Left lung (tissue), 10 donors: ENCODE measurements around the gene IKZF3. TPM values are rescaled to one million over a fixed set of nuclear protein-coding genes. Genes with fewer than 3 reads are reported as not detected.

Source experiments
- ATAC-seq: fragments of 200-7000 bp; cut with Tn5 transposase; one replicate; pipeline ENCODE4 v1.9.1; 2020; ENCODE audit warnings: moderate library complexity
- DNase-seq, 4 donors: peaks; one replicate each; pipeline ENCODE4 v3.0.0-alpha.2; 2013 to 2020
- H3K27ac ChIP-seq, 2 donors: fragments of 200-600 bp; sonication (generic) in 1 of 2; one replicate each; pipeline versions ENCODE4 v1.5.0 to v1.8.0; 2020 to 2021
- H3K27me3 ChIP-seq, 2 donors: fragments of 200-600 bp; sonication (generic) in 1 of 2; one replicate each; pipeline versions ENCODE4 v1.5.0 to v1.8.0; 2020 to 2021
- H3K36me3 ChIP-seq, 2 donors: fragments of 200-600 bp; sonication (generic) in 1 of 2; one replicate each; pipeline versions ENCODE4 v1.5.0 to v1.8.0; 2020 to 2021
- H3K4me1 ChIP-seq, 2 donors: fragments of 200-600 bp; one replicate each; pipeline ENCODE4 v1.8.0; 2021
- H3K4me3 ChIP-seq, 2 donors: fragments of 200-600 bp; sonication (generic) in 1 of 2; one replicate each; pipeline versions ENCODE4 v1.5.0 to v1.8.0; 2020 to 2021; ENCODE audit warnings: mild to moderate bottlenecking in 1 of 2
- H3K9me3 ChIP-seq, 2 donors: fragments of 200-600 bp; sonication (generic) in 1 of 2; one replicate each; pipeline versions ENCODE4 v1.5.0 to v1.8.0; 2020 to 2021
- CTCF ChIP-seq, 2 donors: fragments of 200-600 bp; sonication (generic) in 1 of 2; IDR thresholded peaks; one replicate each; pipeline versions ENCODE4 v1.5.0 to v1.8.0; 2021; ENCODE audit warnings: antibody characterized with exemption in 2 of 2
- intact Hi-C, 2 donors: fragments of 100-400 bp; cut with DNase I; formaldehyde crosslinking; loops; one replicate each; pipeline versions ENCODE4 v1.11.2 to v1.14.2; 2022
- polyA plus RNA-seq, 6 donors: library from polyadenylated mRNA; unstranded; fragments of 120-200 nt; gene quantifications; one replicate each; pipeline ENCODE4 v1.2.1, GENCODE V29; 2013; ENCODE audit not compliant: insufficient read length in 6 of 6
- total RNA-seq, 2 donors: library from RNA; stranded (reverse); fragmentation: NEBNext Ultra II Directional; extraction: Animal tissue kit (Norgen Biotek cat#: 25700); gene quantifications; one replicate each; pipeline ENCODE4 v1.2.1, GENCODE V29; 2021
- donor health status: DM: no; HTN: yes; CAD: no.
- donor health status: DM: no; HTN: no; CAD: no.

The IKZF3 gene
- total and polyA plus RNA-seq, 8 donors, result 1.2 to 6.6 (median 1.7) TPM

GRCh38 chr17:39744075-39744835, 119.9 kb downstream of the IKZF3 start:
- H3K27ac ChIP-seq, result no peak overlapping the region
- TF ChIP-seq CTCF (IDR thresholded peaks at IDR 0.05), result no peak
- ATAC-seq, result no peak

GRCh38 chr17:39742856-39743436, 121.2 kb downstream of the IKZF3 start:
- H3K27ac ChIP-seq, result no peak overlapping the region
- TF ChIP-seq CTCF (IDR thresholded peaks at IDR 0.05), result no peak
- peaks cover 0 to 7% of the 10 kb centered on the region in 2 donors for H3K36me3 ChIP-seq
- no peak for ATAC-seq
- intact Hi-C loops, result no loop called here
- H3K9me3 ChIP-seq, result no peaks in the 10 kb centered on the region
- peaks cover 0 to 33% of the 10 kb centered on the region in 2 donors for H3K4me1 ChIP-seq
- H3K4me3 ChIP-seq, result no peak overlapping the region
- no peak for DNase-seq
- H3K27me3 ChIP-seq, result peaks cover 10 to 67% of the 10 kb centered on the region in 2 donors

More at GRCh38 chr17:39744075-39744835, 119.9 kb downstream of the IKZF3 start:
- H3K36me3 ChIP-seq, result peaks cover 0 to 7% of the 10 kb centered on the region in 2 donors
- no peak overlapping the region for H3K4me3 ChIP-seq
- no peaks in the 10 kb centered on the region for H3K9me3 ChIP-seq
- intact Hi-C loops, result no loop called here
- no peak for DNase-seq
- peaks cover 6 to 54% of the 10 kb centered on the region in 2 donors for H3K27me3 ChIP-seq
- H3K4me1 ChIP-seq, result peaks cover 0 to 19% of the 10 kb centered on the region in 2 donors

GRCh38 chr17:39742126-39742855, 121.8 kb downstream of the IKZF3 start:
- intact Hi-C loops, result no loop called here
- no peaks in the 10 kb centered on the region for H3K9me3 ChIP-seq
- H3K4me3 ChIP-seq, result no peak overlapping the region
- H3K36me3 ChIP-seq, result peaks cover 0 to 7% of the 10 kb centered on the region in 2 donors
- no peak for DNase-seq
- peaks cover 16 to 74% of the 10 kb centered on the region in 2 donors for H3K27me3 ChIP-seq
- H3K27ac ChIP-seq, result no peak overlapping the region
- H3K4me1 ChIP-seq, result peaks cover 0 to 37% of the 10 kb centered on the region in 2 donors
- ATAC-seq, result no peak
- no peak for TF ChIP-seq CTCF (IDR thresholded peaks at IDR 0.05)

GRCh38 chr17:39740357-39741111, 123.6 kb downstream of the IKZF3 start:
- Histone ChIP-seq H3K4me1 (peaks cover 6 to 37% of the 10 kb centered on the region in 2 donors), H3K4me3 (peak overlapping the region; percentile 36 to 46), H3K27ac (no peak overlapping the region), H3K9me3 (no peaks in the 10 kb centered on the region), H3K36me3 (peaks cover 0 to 7% of the 10 kb centered on the region in 2 donors), H3K27me3 (peaks cover 17 to 90% of the 10 kb centered on the region in 2 donors)
- ATAC-seq, result peak; percentile 0
- no peak for DNase-seq
- intact Hi-C loops, result no loop called here
- TF ChIP-seq CTCF (IDR thresholded peaks at IDR 0.05), result no peak
